ENCODE results near the gene LYRM1. TPM values are rescaled to one million over a fixed set of nuclear protein-coding genes. Genes with fewer than 3 reads are reported as not detected.
A peak's percentile ranks its signal among the peaks of the same experiment; 100 is the strongest.

The LYRM1 gene
- total and polyA plus RNA-seq, 10 of the 15 experiments (the other 5 are each of a cell fraction or from before 2014, with no cell fraction given): 18.4 to 54.4 (median 38.0) TPM

GRCh38 chr16:20870122-20870820 is 30.3 kb upstream of the LYRM1 start:
- CTCF ChIA-PET: no interaction called here
- no peaks in the 10 kb centered on the region for H4K20me1 ChIP-seq (ENCODE audit: control insufficient read depth, insufficient read depth)
- POLR2A ChIA-PET: interaction anchor here (1.0 to 2.4 kb wide), 3 partner anchors 8 to 30 kb away, joined by 3 to 11 read pairs (median 3); partner anchors contain the start of genes DCUN1D3 and LYRM1
- ATAC-seq (no peak), FAIRE-seq (no peak), DNase-seq (ENCODE audit: low read depth, low spot score) (no peak)
- no peak overlapping the region for H3K4me3 ChIP-seq
- H3K27ac ChIP-seq (ENCODE audit: control insufficient read depth, insufficient read depth): no peak overlapping the region
- no peak overlapping the region for H3K4me2 ChIP-seq (ENCODE audit: control insufficient read depth, insufficient read depth)
- no peak overlapping the region for H2AFZ ChIP-seq (ENCODE audit: control insufficient read depth, low read depth, low read length)
- peaks cover 14% of the 10 kb centered on the region for H3K79me2 ChIP-seq (ENCODE audit: control insufficient read depth, insufficient read depth, low read length)
- RAD21 ChIA-PET (ENCODE audit: unreplicated experiment): no interaction called here
- in situ Hi-C loops (cut with MboI): no loop called here
- intact Hi-C loops (cut with micrococcal nuclease; ENCODE audit: unreplicated experiment): no loop called here
- no peaks in the 10 kb centered on the region; the same call in 2 of the 3 replicates for H3K9me3 ChIP-seq (replicated peaks; ENCODE audit: control insufficient read depth, insufficient read depth, low read length)
- SMC1A ChIA-PET (ENCODE audit: uncharacterized antibody, unreplicated experiment): interaction anchor here (1.9 to 6.3 kb wide), 3 partner anchors 15 to 30 kb away, joined by 7 to 50 read pairs (median 9); partner anchors contain the start of genes DCUN1D3 and LYRM1
- H3K27me3 ChIP-seq (replicated peaks in 1 of 2; ENCODE audit: control insufficient read depth in 2 of 2, insufficient read depth in 2 of 2, low read length in 1 of 2): no peaks in the 10 kb centered on the region
- TF ChIP-seq EGR1 (IDR thresholded peaks at IDR 0.05; ENCODE audit: borderline replicate concordance in 1 of 2, low read depth in 2 of 2, low read length in 2 of 2) (no peak), SPI1 (IDR thresholded peaks at IDR 0.05; ENCODE audit: borderline replicate concordance, insufficient read depth, low read depth, low read length) (peak; percentile 59; the same call in 1 of the 2 replicates)
- BruUV-seq (replicated peaks): no TSS peak
- H3K4me1 ChIP-seq (ENCODE audit: control insufficient read depth, insufficient read depth, low read length): peaks cover 49% of the 10 kb centered on the region
- no peaks in the 10 kb centered on the region for H3K36me3 ChIP-seq (ENCODE audit: control insufficient read depth in 2 of 2, insufficient read depth in 2 of 2, low read length in 1 of 2)
- WGBS (ENCODE audit: insufficient coverage, insufficient replicate concordance, low lambda C conversion rate, missing lambda C conversion rate): 66% methylated on average over 2 of the region's 2 CpGs
- H3K9ac ChIP-seq (ENCODE audit: control insufficient read depth, insufficient read depth, low read length): no peak overlapping the region

GRCh38 chr16:20871258-20871657 is 29.3 kb upstream of the LYRM1 start:
- ChIA-PET RAD21 (ENCODE audit: unreplicated experiment) (interaction anchor here (1.0 kb wide), 1 partner anchor 28 kb away, joined by 3 read pairs; no protein-coding TSS in a partner anchor), CTCF (no interaction called here), SMC1A (ENCODE audit: uncharacterized antibody, unreplicated experiment) (interaction anchor here (1.1 to 6.3 kb wide), 4 partner anchors 12 to 29 kb away, joined by 3 to 50 read pairs (median 8); partner anchors contain the start of genes DCUN1D3 and LYRM1), POLR2A (interaction anchor here (1.3 to 2.4 kb wide), 2 partner anchors 28 to 29 kb away, joined by 3 to 11 read pairs; partner anchors contain the start of genes DCUN1D3 and LYRM1)
- Histone ChIP-seq H3K4me3 (no peak overlapping the region), H3K9ac (ENCODE audit: control insufficient read depth, insufficient read depth, low read length) (no peak overlapping the region), H3K27me3 (replicated peaks in 1 of 2; ENCODE audit: control insufficient read depth in 2 of 2, insufficient read depth in 2 of 2, low read length in 1 of 2) (no peaks in the 10 kb centered on the region), H3K36me3 (ENCODE audit: control insufficient read depth in 2 of 2, insufficient read depth in 2 of 2, low read length in 1 of 2) (no peaks in the 10 kb centered on the region), H3K4me1 (ENCODE audit: control insufficient read depth, insufficient read depth, low read length) (peaks cover 46% of the 10 kb centered on the region), H4K20me1 (ENCODE audit: control insufficient read depth, insufficient read depth) (no peaks in the 10 kb centered on the region), H3K27ac (ENCODE audit: control insufficient read depth, insufficient read depth) (no peak overlapping the region), H3K9me3 (replicated peaks; ENCODE audit: control insufficient read depth, insufficient read depth, low read length) (no peaks in the 10 kb centered on the region; the same call in 2 of the 3 replicates), H2AFZ (ENCODE audit: control insufficient read depth, low read depth, low read length) (no peak overlapping the region), H3K4me2 (ENCODE audit: control insufficient read depth, insufficient read depth) (no peak overlapping the region), H3K79me2 (ENCODE audit: control insufficient read depth, insufficient read depth, low read length) (peaks cover 12% of the 10 kb centered on the region)
- ATAC-seq: no peak
- intact Hi-C loops (cut with micrococcal nuclease; ENCODE audit: unreplicated experiment): no loop called here
- in situ Hi-C loops (cut with MboI): no loop called here
- BruUV-seq (replicated peaks): no TSS peak
- 75% methylated on average over 2 of the region's 2 CpGs for WGBS (ENCODE audit: insufficient coverage, insufficient replicate concordance, low lambda C conversion rate, missing lambda C conversion rate)
- FAIRE-seq: no peak
- DNase-seq (ENCODE audit: low read depth, low spot score): no peak
- TF ChIP-seq MTA2 (IDR thresholded peaks at IDR 0.05; ENCODE audit: low read depth) (no peak), ZNF622 (IDR thresholded peaks at IDR 0.05) (no peak), TARDBP (IDR thresholded peaks at IDR 0.05; ENCODE audit: borderline replicate concordance) (no peak), KAT2A (conservative IDR thresholded peaks at IDR 0.05; ENCODE audit: control insufficient read depth, low read depth, low read length) (no peak), EZH2 (IDR thresholded peaks at IDR 0.05; ENCODE audit: borderline replicate concordance, control insufficient read depth, low read depth, low read length) (no peak), ZBED1 (IDR thresholded peaks at IDR 0.05; ENCODE audit: borderline replicate concordance) (no peak), ZNF24 (IDR thresholded peaks at IDR 0.05) (no peak), SMC3 (IDR thresholded peaks at IDR 0.05; ENCODE audit: borderline replicate concordance, low read length) (no peak), IRF4 (IDR thresholded peaks at IDR 0.05; ENCODE audit: low read depth, low read length) (no peak), IKZF2 (IDR thresholded peaks at IDR 0.05) (no peak), RAD51 (IDR thresholded peaks at IDR 0.05) (no peak), KDM1A (IDR thresholded peaks at IDR 0.05; ENCODE audit: borderline replicate concordance) (no peak)
- TF ChIP-seq, protein P1, sequence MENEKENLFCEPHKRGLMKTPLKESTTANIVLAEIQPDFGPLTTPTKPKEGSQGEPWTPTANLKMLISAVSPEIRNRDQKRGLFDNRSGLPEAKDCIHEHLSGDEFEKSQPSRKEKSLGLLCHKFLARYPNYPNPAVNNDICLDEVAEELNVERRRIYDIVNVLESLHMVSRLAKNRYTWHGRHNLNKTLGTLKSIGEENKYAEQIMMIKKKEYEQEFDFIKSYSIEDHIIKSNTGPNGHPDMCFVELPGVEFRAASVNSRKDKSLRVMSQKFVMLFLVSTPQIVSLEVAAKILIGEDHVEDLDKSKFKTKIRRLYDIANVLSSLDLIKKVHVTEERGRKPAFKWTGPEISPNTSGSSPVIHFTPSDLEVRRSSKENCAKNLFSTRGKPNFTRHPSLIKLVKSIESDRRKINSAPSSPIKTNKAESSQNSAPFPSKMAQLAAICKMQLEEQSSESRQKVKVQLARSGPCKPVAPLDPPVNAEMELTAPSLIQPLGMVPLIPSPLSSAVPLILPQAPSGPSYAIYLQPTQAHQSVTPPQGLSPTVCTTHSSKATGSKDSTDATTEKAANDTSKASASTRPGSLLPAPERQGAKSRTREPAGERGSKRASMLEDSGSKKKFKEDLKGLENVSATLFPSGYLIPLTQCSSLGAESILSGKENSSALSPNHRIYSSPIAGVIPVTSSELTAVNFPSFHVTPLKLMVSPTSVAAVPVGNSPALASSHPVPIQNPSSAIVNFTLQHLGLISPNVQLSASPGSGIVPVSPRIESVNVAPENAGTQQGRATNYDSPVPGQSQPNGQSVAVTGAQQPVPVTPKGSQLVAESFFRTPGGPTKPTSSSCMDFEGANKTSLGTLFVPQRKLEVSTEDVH (IDR thresholded peaks at IDR 0.05; ENCODE audit: low read depth, partially characterized antibody): no peak

Measured in GM12878 (cell line).